DMS53 treated with DMSO at 0.1 percent for 48 hours (cell line): ENCODE data around the gene NRXN2.

Experiments
- DNase-seq: peaks from one replicate; lab custom pipeline; 2025; ENCODE audit not compliant: unreplicated experiment; lab: John Stamatoyannopoulos, UW

Gene NRXN2

DNA sequence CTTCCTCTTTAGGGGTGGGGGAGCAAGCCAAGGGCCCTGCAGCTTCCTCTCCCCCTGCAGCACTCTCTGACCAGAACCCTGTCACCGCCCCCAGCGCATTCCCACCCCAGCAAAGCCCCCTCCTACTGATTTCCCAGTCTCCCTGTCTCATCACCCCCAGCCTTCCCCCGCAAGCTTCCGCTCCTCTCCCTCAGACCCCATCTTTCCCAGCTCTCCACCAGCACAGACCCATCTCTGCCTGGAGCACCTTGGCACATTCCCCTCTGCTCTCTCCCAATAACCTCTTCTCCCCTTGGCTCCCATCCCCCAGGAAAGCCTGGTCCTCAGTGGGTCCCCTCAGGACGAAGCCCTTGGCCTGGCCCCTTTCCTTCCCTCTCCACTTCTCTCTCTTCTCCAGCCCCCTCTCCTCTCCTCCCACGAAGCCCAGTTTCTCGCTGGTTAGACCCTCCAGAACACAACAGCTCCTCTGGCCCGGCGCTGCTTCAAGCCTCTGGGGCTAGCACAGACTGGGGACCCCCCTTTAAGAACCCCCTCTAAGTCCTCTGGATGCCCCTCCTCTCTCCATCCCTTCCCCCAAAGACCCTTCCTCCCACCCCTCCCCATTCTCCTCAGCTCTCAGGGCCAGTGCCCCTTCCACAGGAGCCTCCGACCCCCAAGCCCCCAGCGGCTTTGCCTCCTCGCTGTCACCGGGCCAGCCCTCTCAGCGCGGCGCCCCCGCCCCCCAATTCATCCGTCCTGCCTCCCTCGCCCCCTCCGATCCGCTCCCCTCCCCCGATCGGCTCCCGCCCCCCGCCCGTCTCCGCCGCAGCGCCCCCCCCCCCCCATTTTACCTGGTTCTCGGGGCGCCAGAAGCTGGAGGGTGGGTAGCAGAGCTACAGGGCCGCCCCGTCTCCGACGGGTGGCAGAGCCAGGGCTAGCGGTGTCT lies 594 bp downstream of the NRXN2 start:
- no peak for DNase-seq

DNA sequence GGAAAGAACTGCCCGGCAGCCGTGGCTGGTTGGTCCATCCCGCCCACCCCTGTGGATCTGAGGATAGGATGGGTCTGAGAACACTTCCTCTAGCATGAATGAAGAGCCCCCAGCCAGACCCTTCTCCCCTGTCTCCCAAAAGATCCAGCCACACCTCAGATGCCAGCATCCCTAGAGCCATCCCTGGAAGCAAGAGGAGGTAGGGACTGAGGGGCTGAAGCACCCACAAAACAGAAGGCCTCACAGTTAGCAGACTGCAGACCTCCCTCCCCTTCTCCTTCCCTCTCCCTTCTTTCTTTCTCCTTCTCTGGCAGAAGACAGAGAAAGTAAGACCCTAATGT lies 1.7 kb downstream of the NRXN2 start:
- no peak for DNase-seq

DNA sequence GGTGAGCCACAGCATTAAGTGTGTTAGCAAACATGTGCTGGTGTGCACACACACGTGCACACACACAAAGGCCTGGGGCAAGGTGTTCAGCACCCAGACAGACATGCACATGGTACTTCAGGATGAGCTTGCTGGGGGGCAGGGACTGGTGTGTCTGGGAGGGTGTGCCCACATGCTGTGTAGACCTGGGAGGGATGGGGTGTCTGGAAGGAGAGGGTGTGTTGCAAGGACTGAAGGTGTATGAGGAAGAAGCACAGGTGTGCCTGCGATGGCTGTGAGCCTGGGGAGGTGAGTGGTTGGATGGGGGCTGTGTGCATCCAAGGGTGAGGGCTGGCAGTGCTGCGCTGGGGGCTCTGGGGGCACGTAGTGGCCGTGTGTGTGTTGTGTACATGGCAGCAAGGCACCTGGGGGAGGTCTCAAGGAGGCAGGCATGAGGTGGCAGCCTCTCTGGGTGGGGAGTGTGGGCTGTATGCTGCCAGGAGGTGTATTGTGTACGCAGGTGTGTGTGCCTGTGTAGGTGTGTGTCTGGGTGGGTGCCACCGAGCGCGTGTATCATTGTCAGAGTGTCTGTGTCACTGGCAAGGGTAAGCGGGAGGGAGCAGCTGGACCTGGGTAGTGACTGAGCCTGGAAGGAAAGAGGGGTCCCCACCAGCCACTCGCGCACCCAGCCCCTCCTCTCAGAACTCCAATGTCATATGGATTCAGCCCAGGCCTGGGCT lies 2.2 kb downstream of the NRXN2 start:
- DNase-seq = no peak

DNA sequence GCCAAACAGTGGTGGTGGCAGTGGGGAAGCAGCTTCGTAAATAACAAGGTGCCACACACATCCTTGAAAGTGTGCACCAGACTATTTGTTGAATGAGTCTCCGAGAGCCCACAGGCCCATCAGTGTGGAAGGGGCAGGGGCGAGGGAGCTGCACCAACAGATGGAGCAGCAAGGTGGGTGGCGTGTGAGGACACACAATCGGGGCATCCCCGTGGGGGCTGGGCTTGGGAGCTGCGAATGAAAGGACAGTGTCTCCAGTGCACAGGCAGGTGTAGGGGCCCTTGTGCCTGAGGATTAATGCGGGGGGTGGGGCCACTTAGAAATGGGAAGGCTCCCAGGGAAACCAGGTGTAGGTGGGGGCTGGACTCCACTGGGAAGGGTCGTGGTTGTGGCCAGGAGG lies 2.8 kb downstream of the NRXN2 start:
- no peak for DNase-seq

DNA sequence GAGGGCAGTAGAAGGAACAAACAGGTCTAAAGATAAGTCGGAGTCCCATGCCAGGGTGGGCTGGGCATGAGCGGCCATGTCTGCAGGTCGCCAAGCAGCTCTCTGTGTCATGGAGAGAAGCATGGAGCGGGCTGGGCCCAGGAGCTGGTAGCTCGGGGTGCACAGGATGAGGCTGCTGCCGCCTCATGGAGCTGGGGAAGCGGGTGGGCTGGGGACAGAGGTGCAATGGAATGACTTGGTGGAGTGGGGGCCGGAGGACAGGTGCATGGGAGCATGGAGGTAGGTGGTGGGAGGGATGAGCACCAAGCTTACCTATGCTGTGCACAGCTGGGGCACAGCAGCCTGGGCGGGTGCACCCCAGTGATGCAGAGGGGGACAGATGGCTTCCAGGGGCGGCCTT lies 3.6 kb downstream of the NRXN2 start:
- no peak for DNase-seq

DNA sequence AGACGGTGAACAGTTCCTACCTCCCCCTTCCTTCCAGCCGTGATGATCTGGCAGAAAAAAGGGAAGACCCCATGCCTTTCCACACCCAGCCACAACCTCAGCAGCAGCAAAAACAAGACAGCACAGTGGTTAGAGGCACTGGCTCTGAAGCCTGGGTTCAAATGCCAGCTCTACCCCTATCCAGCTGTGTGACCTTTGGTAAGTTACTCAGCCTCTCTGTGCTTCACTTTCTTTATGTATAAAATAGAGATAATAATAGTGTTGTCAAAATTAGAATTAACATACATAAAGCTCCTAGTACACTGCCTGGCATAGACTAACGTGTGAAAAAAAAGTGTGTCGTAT lies 4.2 kb downstream of the NRXN2 start:
- DNase-seq = no peak

DNA sequence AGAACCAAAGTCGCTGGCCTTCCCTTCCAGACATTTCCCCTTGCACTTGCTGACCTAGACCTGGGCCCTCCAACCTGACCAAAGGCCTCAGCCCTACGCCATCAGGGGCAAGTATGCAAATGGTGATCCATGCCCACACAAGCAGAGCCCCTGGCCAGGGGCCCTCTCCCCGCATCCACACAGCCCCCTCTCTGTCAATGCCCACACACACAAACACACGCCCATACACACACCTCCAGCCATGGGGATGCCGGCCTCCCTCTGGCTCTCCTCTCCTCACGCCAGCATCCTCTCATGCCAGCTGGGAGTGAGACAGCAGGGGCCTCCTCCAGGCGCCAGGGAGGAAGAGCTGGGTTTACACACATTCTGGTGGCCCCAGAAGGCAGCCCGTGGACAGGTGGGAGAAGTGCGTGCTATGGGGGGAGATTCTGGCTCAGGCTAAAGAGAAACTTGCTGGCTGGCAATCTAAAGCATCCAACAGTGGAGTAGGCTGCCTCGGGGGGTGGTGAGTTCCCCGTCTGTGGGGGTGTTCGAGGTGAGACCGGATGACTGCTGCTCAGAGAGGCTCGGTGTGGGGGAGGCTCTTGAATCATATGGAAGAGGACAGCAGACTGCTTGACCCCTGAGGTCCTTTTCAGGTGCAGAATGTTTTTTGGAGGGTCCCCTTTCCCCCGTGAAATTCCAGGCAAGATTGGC lies 4.8 kb downstream of the NRXN2 start:
- no peak for DNase-seq

DNA sequence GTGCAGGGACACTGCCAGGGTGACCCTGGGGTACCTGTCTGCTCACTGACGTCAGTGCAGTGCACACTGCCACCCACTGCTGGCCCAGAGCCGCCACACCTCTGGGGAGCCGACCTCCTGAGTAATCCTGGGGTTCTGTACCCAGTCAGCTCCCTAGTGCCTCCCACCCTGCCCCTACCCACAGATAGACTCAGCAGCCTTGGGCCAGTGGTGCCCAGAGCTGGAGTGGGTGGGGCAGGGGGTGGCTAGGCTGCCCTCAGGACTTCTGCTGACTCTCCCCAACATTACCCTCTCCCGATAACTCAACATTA lies 5.8 kb downstream of the NRXN2 start:
- no peak for DNase-seq

DNA sequence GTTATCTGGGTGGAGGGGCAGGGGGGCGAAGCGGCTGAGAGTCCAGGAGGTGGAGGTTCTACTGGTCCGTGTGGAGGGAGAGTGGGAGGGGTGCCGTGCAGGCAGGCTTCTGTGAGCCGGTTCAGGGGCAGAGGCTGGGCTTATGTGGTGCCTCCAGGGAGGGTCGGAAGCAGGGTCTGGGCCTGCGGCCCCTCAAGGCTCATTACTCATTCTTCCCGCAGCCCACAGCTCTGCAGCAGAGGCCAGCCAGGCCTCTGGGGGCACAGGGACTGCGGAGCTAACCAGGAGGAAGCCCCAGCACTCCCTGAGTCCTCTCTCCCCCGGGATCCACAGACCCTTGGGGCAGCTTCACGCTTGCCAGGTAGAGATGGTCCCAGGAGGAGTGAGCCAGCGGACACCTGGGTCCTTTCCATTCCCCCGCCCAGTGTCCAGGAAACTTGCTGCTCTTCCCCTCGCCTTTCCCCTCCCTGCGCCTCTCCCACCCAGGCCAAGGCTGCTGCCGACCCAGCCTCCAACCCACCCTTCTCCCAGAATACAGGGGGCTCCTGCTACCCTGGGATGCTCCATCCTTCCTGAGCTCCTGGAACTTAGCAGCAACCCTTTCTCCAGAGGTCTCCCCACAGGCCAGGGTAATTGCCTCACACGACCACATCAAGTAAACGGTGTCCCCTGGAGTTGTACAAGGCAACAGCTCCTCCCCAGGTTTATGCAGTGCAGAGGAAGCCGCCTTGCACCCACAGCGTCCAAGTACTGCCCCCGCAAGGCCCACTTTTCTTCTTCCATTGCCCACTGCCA lies 6.3 kb downstream of the NRXN2 start:
- DNase-seq = no peak

DNA sequence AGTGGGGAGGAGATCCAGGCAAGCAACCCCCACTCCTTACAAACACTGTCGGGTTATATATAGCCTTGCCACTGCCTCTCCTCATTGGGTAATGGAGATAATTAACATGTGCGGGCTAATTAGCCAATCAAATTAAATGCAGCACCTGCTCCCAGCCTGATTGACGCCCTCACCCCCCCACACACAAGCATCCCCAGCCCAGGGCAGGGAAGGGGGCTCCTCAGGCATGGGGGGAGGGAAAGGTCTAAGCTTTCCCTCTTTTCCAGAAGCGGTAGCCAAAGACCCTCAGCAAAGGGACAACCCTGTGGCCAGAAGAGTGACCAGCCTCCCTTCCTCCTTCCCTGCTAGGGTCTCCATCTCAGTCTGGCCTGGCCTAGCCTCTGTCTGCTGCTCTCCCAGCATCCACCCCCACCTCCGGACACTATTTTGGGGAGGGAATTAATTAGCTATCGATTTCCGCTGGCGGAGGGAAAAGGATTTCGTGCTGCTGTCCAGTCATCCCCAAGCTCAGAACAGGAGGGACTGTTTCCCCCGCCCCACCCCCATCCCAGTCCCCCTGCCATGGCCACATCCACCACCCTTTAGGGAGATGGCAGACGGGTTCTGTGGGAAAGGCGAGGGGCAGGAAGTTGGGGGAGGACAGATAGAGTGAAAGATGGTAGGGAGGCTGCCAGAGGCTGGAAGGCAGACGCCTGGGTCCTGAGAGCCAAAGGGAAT lies 7.1 kb downstream of the NRXN2 start:
- DNase-seq = no peak

DNA sequence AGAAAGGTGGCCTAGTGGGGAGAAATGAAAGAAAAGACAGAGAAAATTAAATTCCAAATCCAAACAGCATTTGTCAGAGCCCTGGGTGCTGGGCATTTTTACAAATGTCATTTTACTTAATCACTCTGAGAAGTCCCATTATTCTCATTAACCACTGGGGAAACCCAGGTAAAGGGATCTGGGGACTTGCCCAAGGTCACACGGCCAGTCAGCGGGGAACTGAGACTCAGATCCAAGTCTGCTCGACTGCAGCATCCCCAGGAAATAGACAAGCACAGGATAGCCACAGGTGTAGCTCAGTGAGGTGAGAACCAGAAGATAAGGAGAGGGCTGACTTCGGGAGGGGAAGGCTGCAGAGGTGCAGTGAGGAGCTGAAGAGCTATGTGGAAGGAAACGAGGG lies 7.9 kb downstream of the NRXN2 start:
- DNase-seq = no peak

DNA sequence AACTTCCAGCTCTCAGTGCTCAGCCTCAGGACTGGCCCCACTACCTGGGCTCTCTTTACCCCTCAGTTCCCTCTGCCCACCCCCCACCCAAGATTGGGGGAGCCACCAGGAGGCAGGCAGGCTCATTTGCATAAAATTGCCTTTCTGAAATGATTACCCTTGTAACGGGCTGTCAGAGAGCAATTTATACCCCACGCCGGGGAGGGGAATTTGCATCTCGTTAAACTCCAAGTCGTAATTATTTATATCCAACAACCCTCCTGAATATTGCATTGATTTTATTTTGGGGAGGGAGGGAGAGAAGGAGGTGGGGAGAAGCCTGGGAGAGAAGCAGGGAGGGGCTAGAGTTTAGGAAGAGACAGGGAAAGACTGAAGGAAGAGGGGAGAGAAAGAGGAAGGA lies 8.3 kb downstream of the NRXN2 start:
- no peak for DNase-seq

DNA sequence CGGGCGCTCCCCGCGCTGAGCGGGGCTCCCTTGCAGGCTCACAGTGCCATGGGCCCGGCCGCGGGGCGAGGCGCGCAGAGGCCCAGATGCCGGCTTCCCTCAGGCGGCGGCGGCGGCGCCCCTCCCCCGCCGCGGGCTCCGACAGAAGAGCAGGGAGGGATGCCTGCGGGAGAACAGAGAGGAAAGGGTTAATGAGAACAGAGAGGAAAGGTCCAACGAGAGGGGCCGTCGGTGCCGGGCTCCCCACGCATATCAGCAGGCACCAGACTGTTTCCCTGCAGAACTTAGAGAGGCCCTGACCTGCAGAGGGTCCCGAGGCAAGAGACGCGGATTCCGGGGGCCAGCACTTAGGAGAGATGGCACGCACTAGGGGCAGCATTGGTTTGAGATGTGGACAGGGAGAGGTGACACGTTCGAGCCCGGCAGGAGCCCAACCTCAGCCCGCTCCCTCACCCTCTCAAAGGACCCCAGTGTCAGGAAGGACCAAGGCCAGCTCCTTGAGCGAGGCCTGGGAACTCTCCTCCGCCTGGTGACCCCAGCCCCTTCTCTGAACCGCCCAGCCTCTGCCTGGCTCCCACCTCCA lies 9.1 kb downstream of the NRXN2 start:
- DNase-seq = no peak

DNA sequence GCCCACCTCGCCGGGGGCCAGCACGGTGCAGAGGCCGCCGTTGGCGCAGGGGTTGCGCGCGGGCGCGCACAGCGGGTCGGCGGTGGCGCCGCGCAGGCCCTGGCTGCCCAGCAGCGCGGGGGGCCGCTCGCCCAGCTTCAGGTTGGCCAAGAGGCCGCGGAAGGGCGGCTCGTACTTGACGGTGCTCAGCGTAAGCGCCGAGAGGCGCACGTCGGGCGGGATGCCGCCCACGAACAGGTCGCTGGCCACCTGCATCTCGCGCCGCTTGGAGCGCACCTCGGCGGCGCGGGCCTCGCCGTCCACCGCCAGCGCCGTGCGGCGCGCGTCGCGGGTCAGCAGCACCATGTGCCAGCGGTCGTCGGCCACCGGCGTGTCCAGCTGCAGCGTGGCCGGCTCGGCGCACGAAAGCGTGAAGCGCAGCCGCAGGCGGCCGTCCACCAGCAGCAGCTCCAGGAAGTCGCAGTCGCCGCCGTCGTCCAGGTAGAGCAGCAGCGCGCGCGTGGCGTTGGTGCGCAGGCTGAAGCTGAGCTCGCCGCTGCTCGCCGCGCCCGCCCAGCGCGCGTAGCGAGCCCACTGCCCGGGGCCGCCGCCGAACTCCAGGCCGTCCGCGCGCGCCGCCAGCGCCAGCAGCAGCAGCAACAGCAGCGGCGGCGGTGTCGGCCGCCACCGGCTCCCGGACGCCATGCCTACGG lies 9.8 kb downstream of the NRXN2 start:
- DNase-seq = no peak

DNA sequence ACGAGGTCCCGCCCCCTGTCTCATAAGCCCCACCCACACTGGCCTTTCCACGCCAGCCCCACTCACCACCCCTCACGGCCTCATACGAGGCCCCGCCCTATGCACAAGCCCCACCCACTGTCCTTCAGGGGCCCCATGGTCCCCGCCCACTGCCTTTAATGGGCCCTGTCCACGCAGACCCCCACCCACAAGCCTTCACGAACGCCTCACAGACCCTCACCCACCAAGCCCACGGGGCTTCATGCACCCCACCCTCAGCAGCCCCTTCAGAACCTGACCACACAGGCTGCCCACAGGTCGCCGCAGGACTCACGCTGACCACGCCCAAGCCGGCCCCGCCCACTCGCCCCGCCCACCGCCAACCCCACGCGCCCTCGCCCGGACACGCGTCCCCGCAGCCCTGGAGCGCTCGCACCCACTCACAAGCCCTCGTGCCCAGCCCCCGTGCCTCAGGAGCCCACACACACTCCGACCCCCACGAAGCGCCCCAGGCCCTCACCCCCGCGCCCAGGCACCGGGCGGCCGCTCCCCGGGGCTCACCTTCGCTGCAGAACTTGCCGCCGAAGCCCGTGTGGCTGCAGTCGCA lies 10.5 kb downstream of the NRXN2 start:
- no peak for DNase-seq

DNA sequence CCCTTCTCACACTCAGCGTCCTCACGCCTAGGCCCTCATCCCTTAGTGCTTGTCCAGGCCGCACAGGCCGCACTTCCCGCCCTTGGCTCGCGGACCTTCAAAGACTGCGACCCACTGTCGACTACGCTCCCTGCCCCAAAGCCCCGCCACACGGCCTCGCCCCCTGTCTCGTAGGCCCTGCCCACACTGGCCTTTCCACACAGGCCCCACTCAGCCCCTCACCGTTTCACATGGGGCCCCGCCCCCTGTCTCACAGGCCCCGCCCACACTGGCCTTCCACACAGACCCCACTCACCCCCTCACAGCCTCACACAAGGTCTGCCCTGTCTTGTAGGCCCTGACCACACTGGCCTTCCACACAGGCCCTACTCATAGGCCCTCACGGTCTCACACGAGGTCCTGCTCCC lies 11.0 kb downstream of the NRXN2 start:
- DNase-seq = no peak

DNA sequence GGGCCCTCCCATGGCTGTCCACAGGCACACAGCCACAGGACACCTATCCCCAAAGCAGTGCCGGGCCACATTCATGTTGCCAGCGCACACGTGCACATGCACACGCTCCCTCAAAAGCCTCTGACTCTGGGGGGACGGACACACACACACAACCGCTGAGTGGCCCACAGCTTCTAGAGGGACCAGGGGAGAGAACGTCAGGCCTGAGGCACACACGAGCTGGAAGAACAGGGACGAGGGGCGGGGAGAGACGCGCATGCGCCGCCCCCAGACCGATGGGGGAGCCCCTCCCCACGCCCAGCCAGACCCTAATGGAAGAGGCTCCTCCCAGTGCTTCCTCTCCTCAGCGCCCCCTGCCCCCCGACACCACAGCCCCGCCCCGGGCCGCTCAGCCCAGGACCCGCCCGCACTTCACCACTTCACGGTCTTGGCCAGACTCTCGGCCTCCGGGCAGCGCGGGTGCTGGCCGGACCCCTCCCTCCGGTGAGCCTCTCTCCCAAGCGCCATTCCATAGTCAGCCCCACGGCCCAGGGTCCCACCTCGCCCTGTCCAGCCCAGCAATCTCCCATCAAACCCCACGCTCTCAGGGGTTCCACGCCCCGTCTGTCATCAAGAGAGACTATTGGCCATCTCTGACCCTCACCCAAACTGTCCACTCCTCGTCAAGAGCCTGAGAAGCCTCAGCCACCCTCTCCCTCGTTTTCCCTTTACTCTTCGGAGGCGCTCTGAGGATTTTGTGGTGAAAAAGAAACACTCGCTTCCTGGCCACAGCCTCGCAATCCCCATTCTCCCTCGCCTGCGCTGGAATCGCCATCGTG lies 11.7 kb downstream of the NRXN2 start:
- no peak for DNase-seq

DNA sequence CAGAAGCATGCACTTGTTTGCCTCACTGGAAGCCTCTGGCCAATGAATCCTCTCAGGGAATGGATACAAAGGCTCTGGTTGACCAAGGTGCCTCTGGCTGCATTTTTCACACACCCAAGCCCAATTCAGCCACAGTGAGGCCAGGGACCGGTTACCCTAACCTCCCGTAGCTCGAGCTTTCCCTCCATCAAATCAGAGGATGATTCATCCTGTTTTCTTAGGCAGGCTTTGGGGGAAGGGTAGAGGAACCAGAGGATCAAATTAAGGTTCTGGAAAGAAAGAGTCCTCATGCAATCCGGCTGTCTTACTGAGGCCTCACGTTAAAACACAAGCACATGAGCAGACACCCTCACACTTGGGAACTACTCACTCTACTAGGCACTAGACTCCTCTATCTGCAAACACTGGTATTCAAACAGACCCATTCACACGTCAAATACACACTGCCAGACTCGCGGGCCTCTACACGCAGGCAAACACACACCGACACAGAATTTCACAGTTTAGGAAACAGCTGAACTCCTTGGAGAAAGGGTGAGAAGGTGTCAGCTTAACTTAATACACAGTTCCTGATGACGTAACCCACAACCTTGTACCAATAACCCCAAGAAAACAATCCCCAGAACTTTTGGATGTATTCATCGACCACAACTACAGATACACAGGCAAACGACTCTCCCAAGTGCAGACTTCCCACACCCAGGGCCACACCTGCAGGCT lies 12.4 kb downstream of the NRXN2 start:
- DNase-seq = no peak
